ENCODE data around the gene PARD3.

- TF ChIP-seq CTCF (IDR thresholded peaks at IDR 0.05) (no peak), POLR2AphosphoS5 (IDR thresholded peaks at IDR 0.05) (no peak), POLR2A (IDR thresholded peaks at IDR 0.05) (no peak)
Measured at GRCh38 chr10:34731885-34732701, 83.0 kb downstream of the PARD3 start.
